HG02938 (cell line): ENCODE data around the gene THRA.

Source experiments
- ATAC-seq: cut with Tn5 transposase; IDR thresholded peaks from one replicate; pipeline ENCODE4 v1.9.1; 2021; ENCODE audit warnings: mild to moderate bottlenecking, moderate library complexity; ENCODE audit not compliant: unreplicated experiment

The THRA gene

GRCh38 chr17:40062329-40063186 lies at the start of gene THRA:
THRA (plus strand) TSS chr17:40062965; CDS start chr17:40074489, 11,524 bp downstream.
- ATAC-seq, result no peak

- ATAC-seq, result no peak
Measured at GRCh38 chr17:40014375-40014980, 48.3 kb upstream of the THRA start.

DNA sequence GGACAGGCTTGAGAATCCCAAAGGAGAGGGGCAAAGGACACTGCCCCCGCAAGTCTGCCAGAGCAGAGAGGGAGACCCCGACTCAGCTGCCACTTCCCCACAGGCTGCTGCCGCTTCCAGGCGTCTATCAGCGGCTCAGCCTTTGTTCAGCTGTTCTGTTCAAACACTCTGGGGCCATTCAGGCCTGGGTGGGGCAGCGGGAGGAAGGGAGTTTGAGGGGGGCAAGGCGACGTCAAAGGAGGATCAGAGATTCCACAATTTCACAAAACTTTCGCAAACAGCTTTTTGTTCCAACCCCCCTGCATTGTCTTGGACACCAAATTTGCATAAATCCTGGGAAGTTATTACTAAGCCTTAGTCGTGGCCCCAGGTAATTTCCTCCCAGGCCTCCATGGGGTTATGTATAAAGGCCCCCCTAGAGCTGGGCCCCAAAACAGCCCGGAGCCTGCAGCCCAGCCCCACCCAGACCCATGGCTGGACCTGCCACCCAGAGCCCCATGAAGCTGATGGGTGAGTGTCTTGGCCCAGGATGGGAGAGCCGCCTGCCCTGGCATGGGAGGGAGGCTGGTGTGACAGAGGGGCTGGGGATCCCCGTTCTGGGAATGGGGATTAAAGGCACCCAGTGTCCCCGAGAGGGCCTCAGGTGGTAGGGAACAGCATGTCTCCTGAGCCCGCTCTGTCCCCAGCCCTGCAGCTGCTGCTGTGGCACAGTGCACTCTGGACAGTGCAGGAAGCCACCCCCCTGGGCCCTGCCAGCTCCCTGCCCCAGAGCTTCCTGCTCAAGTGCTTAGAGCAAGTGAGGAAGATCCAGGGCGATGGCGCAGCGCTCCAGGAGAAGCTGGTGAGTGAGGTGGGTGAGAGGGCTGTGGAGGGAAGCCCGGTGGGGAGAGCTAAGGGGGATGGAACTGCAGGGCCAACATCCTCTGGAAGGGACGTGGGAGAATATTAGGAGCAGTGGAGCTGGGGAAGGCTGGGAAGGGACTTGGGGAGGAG lies 47.5 kb upstream of the THRA start, which contains the start of gene CSF3:
CSF3 (plus strand) TSS at position 436 of the 993 bp plus-strand sequence; CDS start at position 471, 35 bp downstream.
- ATAC-seq, result no peak

DNA sequence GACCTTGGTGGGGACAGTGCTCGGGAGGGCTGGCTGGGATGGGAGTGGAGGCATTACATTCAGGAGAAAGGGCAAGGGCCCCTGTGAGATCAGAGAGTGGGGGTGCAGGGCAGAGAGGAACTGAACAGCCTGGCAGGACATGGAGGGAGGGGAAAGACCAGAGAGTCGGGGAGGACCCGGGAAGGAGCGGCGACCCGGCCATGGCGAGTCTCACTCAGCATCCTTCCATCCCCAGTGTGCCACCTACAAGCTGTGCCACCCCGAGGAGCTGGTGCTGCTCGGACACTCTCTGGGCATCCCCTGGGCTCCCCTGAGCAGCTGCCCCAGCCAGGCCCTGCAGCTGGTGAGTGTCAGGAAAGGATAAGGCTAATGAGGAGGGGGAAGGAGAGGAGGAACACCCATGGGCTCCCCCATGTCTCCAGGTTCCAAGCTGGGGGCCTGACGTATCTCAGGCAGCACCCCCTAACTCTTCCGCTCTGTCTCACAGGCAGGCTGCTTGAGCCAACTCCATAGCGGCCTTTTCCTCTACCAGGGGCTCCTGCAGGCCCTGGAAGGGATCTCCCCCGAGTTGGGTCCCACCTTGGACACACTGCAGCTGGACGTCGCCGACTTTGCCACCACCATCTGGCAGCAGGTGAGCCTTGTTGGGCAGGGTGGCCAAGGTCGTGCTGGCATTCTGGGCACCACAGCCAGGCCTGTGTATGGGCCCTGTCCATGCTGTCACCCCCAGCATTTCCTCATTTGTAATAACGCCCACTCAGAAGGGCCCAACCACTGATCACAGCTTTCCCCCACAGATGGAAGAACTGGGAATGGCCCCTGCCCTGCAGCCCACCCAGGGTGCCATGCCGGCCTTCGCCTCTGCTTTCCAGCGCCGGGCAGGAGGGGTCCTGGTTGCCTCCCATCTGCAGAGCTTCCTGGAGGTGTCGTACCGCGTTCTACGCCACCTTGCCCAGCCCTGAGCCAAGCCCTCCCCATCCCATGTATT lies 46.5 kb upstream of the THRA start:
- no peak for ATAC-seq

- no peak for ATAC-seq
Measured at GRCh38 chr17:40017422-40018080, 45.2 kb upstream of the THRA start.

GRCh38 chr17:40018211-40019121 lies 44.3 kb upstream of the THRA start:
- ATAC-seq, result no peak

- ATAC-seq, result no peak
Measured at GRCh38 chr17:40019140-40019991, 43.4 kb upstream of the THRA start.

GRCh38 chr17:40020146-40020545 lies 42.6 kb upstream of the THRA start:
- no peak for ATAC-seq

GRCh38 chr17:40021451-40021971 lies 41.3 kb upstream of the THRA start:
- ATAC-seq, result no peak

- no peak for ATAC-seq
Measured at GRCh38 chr17:40022497-40022896, 40.3 kb upstream of the THRA start.

DNA sequence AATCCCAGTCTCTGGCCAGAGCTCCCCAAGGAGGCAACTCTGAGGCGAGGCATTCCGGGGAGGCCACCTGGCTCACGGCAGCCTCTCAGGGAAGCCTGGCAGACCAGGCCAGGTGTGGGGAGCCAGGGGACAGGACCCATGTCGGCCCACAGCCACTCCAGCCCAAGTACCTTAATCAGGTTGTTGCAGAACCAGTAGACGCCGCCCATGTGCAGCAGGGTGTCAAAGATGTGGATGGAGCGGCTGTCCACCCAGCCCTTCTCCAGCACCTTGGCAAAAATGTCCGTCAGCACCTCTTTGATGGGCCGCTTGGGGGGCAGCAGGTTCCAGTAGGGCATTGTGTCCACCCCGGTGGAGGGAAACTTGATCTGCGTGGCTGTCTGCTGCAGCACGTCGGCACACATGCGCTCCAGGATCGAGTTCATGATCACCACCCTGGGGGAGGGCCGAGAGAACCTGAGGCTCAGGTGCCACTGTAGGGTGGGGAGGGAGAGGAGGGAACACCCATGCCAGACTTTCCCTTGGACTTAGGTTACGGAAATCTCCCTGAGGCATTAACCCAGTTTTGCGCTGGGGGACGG lies 39.7 kb upstream of the THRA start:
- ATAC-seq, result no peak

GRCh38 chr17:40023590-40024292 lies 39.0 kb upstream of the THRA start:
- no peak for ATAC-seq

DNA sequence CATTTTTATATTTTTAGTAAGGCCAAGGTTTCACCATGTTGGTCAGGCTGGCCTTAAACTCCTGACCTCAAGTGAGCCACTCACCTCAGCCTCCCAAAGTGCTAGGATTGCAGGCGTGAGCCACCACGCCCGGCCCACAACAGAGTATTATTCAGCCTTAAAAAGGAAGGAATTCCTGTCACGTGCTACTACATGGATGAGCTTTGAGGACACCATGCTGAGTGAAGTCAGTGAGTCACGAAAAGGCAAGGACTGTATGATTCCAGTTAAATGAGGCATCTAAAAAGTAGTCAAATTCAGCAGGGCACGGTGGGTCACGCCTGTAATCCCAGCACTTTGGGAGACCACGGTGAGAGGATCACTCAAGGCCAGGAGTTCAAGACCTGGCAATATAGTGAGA lies 37.9 kb upstream of the THRA start:
- ATAC-seq, result no peak

DNA sequence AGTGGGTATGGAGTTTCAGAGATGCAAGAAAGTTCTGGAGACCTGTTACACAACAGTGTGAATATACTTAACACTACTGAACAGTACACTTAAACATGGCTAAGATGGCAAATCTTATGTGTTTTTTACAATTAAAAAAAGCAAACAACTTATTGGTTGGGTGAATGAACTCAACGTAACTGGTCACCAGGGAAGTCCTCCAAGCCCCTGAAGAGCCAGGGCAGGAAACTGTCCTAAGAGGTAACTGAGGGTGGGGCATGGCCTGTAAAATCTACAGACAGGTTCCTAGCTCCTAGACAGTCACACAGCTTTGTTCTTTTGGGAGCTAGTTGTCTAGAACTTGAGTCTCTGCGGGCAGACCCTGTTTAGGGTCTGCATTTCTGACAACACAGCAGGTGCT lies 37.2 kb upstream of the THRA start:
- ATAC-seq, result no peak

- no peak for ATAC-seq
Measured at GRCh38 chr17:40025991-40026815, 36.6 kb upstream of the THRA start.
